T-cell (primary cell): Measurements from ENCODE around the gene KCNA3. TPM values are rescaled to one million over a fixed set of nuclear protein-coding genes. Genes with fewer than 3 reads are reported as not detected.

ENCODE experiments used
- ATAC-seq, 4 experiments: fragments of 200-7000 bp in 3 of 4; fragments of 150-1000 bp in 1 of 4; cut with Tn5 transposase; replicated peaks in 1 of 4; 1 replicate in 3 of 4; 2 replicates in 1 of 4; pipeline ENCODE4 v1.10.0; 2021; ENCODE audit warnings: moderate library complexity in 3 of 4, mild to moderate bottlenecking in 2 of 4, moderate number of reproducible peaks in 1 of 4
- CTCF ChIA-PET, 2 donors: fragments of 300-600 bp; sonication (Branson Sonifier 250); formaldehyde crosslinking; loops; one replicate each; lab custom pipeline; 2022; ENCODE audit warnings: antibody characterized with exemption in 2 of 2; lab: Charles Lee
- POLR2A ChIA-PET, 2 donors: fragments of 300-600 bp; sonication (Branson Sonifier 250); formaldehyde crosslinking; loops; one replicate each; lab custom pipeline; 2022; ENCODE audit warnings: antibody characterized with exemption in 2 of 2; lab: Charles Lee
- DNase-seq, 35 experiments: peaks; one replicate each; pipeline versions ENCODE4 v3.0.0 to v3.0.0-alpha.2; 2013 to 2023
- H3K27ac ChIP-seq: one replicate; pipeline ENCODE4 v1.5.1; 2013; ENCODE audit warnings: low read length
- H3K27me3 ChIP-seq, 2 experiments: replicated peaks in 1 of 2; 1 replicate in 1 of 2; 2 replicates in 1 of 2; pipeline versions ENCODE4 v1.6.1 to v1.7.0; 2013; ENCODE audit warnings: low read length in 1 of 2, mixed read lengths in 1 of 2; ENCODE audit not compliant: control insufficient read depth in 2 of 2, insufficient read depth in 2 of 2; ENCODE audit errors: extremely low read depth in 1 of 2
- H3K36me3 ChIP-seq, 2 donors: 1 replicate in 1 of 2; 2 replicates in 1 of 2; pipeline versions ENCODE4 v1.6.1 to v1.7.0; 2013; ENCODE audit warnings: low read length in 1 of 2; ENCODE audit not compliant: control insufficient read depth in 2 of 2, insufficient read depth in 1 of 2; ENCODE audit errors: extremely low read depth in 1 of 2
- H3K4me1 ChIP-seq, 2 experiments: 1 replicate in 1 of 2; 2 replicates in 1 of 2; pipeline versions ENCODE4 v1.6.1 to v1.7.0; 2013; ENCODE audit warnings: low read length in 2 of 2, mixed read lengths in 1 of 2; ENCODE audit not compliant: insufficient read depth in 2 of 2, control insufficient read depth in 1 of 2; ENCODE audit errors: extremely low read depth in 1 of 2
- H3K4me3 ChIP-seq, 2 donors: 1 replicate in 1 of 2; 2 replicates in 1 of 2; pipeline versions ENCODE4 v1.5.1 to v1.7.0; 2013; ENCODE audit warnings: mild to moderate bottlenecking in 2 of 2, low read length in 1 of 2, moderate library complexity in 1 of 2; ENCODE audit not compliant: control insufficient read depth in 1 of 2; ENCODE audit errors: extremely low read depth in 1 of 2
- H3K9me3 ChIP-seq: 2 replicates; pipeline ENCODE4 v1.7.0; 2013
- H3K27ac Mint-ChIP-seq, 2 donors: one replicate each; pipeline ENCODE4 v1.8.0; 2020 to 2021; ENCODE audit warnings: mild to moderate bottlenecking in 2 of 2, mixed read lengths in 2 of 2
- H3K27me3 Mint-ChIP-seq, 2 donors: one replicate each; pipeline ENCODE4 v1.8.0; 2021 to 2022; ENCODE audit warnings: mixed read lengths in 2 of 2
- H3K36me3 Mint-ChIP-seq: one replicate; pipeline ENCODE4 v1.8.0; 2021; ENCODE audit warnings: mixed read lengths
- H3K4me1 Mint-ChIP-seq, 3 donors: one replicate each; pipeline ENCODE4 v1.8.0; 2020 to 2022; ENCODE audit warnings: mixed read lengths in 3 of 3, mild to moderate bottlenecking in 1 of 3
- H3K4me3 Mint-ChIP-seq, 3 donors: one replicate each; pipeline ENCODE4 v1.8.0; 2020 to 2022; ENCODE audit warnings: mild to moderate bottlenecking in 3 of 3, mixed read lengths in 3 of 3, moderate library complexity in 3 of 3
- H3K9me3 Mint-ChIP-seq, 3 donors: one replicate each; pipeline ENCODE4 v1.8.0; 2020 to 2022; ENCODE audit warnings: mixed read lengths in 3 of 3
- WGBS: methylation state at CpG from one replicate; pipeline ENCODE4 v1.1.5; 2013; ENCODE audit warnings: missing lambda C conversion rate; ENCODE audit not compliant: insufficient coverage; 5-methylcytosine and 5-hydroxymethylcytosine counted together
- total RNA-seq, 35 experiments: library from RNA in 6 of 35; stranded (reverse) in 6 of 35; fragments of 120-200 nt in 1 of 35; gene quantifications; one replicate each; pipeline versions ENCODE4 v1.2.1 to v1.2.4 and lab custom pipeline; 2013 to 2026

The KCNA3 gene
- total RNA-seq, 5 donors from 2014 or later (not counting 1 experiment from before 2014, with no cell fraction given), result 101 to 125 (median 110) TPM

- Mint-ChIP-seq H3K36me3 (no peaks in the 10 kb centered on the region), H3K4me1 (peaks cover 72 to 80% (median 78%) of the 10 kb centered on the region in 3 donors), H3K9me3 (peaks cover under 1 to 14% (median 8%) of the 10 kb centered on the region in 3 donors), H3K4me3 (peak overlapping the region; percentile 13 to 68 (median 29)), H3K27me3 (no peaks in the 10 kb centered on the region), H3K27ac (no peak overlapping the region)
- peak in 17 of 35 experiments; percentile 15 to 59 (median 30) for DNase-seq
- 89% methylated on average over 1 of the region's 4 CpGs for WGBS
- Histone ChIP-seq H3K4me3 (peak overlapping the region in 1 of 2 donors; percentile 25), H3K27me3 (no peaks in the 10 kb centered on the region), H3K9me3 (no peaks in the 10 kb centered on the region), H3K36me3 (no peaks in the 10 kb centered on the region), H3K27ac (peak overlapping the region; percentile 88), H3K4me1 (peaks cover 49 to 96% of the 10 kb centered on the region in 2 experiments)
- ChIA-PET CTCF (interaction anchor here (1.0 to 2.5 kb wide), 8 partner anchors 10 to 151 kb away, joined by 3 to 11 read pairs (median 3); no protein-coding TSS in a partner anchor), POLR2A (interaction anchor here in 1 of 2 donors (1.3 kb wide), 1 partner anchor 13 kb away, joined by 3 read pairs; no protein-coding TSS in a partner anchor)
- peak; percentile 33 to 39 (median 37) for ATAC-seq
Measured at GRCh38 chr1:110636149-110636935, 38.4 kb downstream of the KCNA3 start.

DNA sequence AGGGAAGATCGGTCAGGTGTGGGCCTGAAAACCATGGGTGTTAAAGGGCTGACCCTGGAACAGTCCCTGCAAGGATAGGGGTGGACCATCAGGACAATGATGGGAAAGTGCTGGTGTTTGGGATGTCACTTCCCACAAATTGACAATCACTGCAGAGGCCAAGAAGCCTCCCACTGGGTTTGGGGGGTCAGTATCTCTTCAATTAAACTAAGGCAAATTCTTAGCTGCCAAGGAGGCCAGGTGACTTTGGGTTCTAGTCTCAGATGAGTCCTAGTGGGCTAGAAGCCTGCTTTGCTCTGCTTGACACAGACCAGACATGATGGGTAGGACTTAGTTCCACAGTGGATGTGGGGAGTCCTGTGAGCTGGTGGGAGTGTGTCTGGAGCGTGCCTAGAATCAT lies 39.3 kb downstream of the KCNA3 start:
- no peak overlapping the region for H3K4me3 ChIP-seq
- no peak for ATAC-seq
- H3K9me3 Mint-ChIP-seq, result peaks cover 0 to 12% (median 6%) of the 10 kb centered on the region in 3 donors
- H3K4me3 Mint-ChIP-seq, result peak overlapping the region; percentile 49 to 68 (median 53)
- DNase-seq, result no peak
- 56% methylated on average over 2 of the region's 2 CpGs for WGBS
- H3K36me3 ChIP-seq, result no peaks in the 10 kb centered on the region
- no peaks in the 10 kb centered on the region for H3K27me3 ChIP-seq
- H3K27ac Mint-ChIP-seq, result no peak overlapping the region
- H3K27me3 Mint-ChIP-seq, result no peaks in the 10 kb centered on the region
- no peaks in the 10 kb centered on the region for H3K36me3 Mint-ChIP-seq
- ChIA-PET POLR2A (interaction anchor here (0.6 to 1.3 kb wide), 5 partner anchors 9 to 98 kb away, joined by 3 read pairs; no protein-coding TSS in a partner anchor), CTCF (interaction anchor here (1.0 to 2.5 kb wide), 7 partner anchors 9 to 152 kb away, joined by 3 to 11 read pairs (median 5); no protein-coding TSS in a partner anchor)
- peak overlapping the region; percentile 88 for H3K27ac ChIP-seq
- peaks cover 55 to 97% of the 10 kb centered on the region in 2 experiments for H3K4me1 ChIP-seq
- H3K9me3 ChIP-seq, result no peaks in the 10 kb centered on the region
- peaks cover 67 to 76% (median 75%) of the 10 kb centered on the region in 3 donors for H3K4me1 Mint-ChIP-seq

DNA sequence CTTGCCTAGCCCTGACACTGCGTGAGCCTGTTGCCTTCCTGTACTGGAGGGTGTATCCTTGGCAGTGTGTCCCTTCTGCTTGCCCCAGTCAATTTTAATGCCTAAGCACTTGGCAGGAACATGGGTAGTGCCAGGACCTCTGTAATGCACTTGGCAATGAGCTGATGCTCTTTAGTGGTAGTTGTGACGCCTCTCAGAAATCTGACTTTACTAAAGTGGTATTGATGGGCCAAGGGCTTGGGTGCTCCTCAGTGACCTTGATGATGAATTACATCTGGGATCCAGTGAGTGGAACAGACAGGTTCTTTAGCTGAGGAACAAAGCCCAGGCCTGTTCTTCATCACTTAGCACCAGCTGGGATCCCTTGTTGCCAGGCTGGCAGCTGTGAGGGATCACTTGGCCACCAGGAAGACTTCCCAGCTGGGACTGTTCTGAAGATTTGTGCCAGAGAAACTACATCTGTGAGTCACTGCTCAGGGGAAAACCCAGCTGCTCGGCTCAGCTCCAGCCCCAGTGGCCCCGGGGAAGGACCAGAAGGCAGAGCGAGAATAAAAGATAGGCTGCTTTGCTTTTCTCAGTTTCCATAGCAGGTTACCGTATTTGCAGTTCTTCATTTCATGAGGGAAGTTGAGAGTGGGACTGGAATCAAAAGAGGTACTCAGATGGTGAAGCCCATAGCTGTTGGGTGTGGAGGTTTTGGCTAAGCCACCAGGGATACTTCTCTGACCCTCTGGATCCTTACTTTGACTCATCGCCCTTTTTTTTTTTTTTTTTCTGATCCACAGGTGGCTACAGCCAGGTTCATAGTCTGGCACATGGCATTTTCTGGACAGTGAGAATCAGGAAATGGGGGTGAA lies 40.1 kb downstream of the KCNA3 start:
- H3K4me3 Mint-ChIP-seq, result peak overlapping the region; percentile 49 to 68 (median 53)
- no peaks in the 10 kb centered on the region for H3K36me3 Mint-ChIP-seq
- no peaks in the 10 kb centered on the region for H3K27me3 Mint-ChIP-seq
- Histone ChIP-seq H3K9me3 (no peaks in the 10 kb centered on the region), H3K27me3 (no peaks in the 10 kb centered on the region), H3K27ac (peak overlapping the region; percentile 88), H3K4me1 (peaks cover 55 to 93% of the 10 kb centered on the region in 2 experiments), H3K36me3 (no peaks in the 10 kb centered on the region), H3K4me3 (no peak overlapping the region)
- ChIA-PET CTCF (interaction anchor here (0.5 to 2.5 kb wide), 6 partner anchors 10 to 153 kb away, joined by 3 to 11 read pairs (median 4); no protein-coding TSS in a partner anchor), POLR2A (interaction anchor here (0.6 to 1.2 kb wide), 9 partner anchors 10 to 644 kb away, joined by 3 to 7 read pairs (median 3); no protein-coding TSS in a partner anchor)
- WGBS, result 38% methylated on average over 3 of the region's 7 CpGs
- H3K4me1 Mint-ChIP-seq, result peaks cover 61 to 69% (median 68%) of the 10 kb centered on the region in 3 donors
- peaks cover 0 to 4% (median 0%) of the 10 kb centered on the region in 3 donors for H3K9me3 Mint-ChIP-seq
- ATAC-seq, result peak; percentile 12 to 28 (median 22)
- DNase-seq, result peak in 32 of 35 experiments; percentile 23 to 78 (median 44)
- no peak overlapping the region for H3K27ac Mint-ChIP-seq

- POLR2A ChIA-PET, result interaction anchor here (0.6 to 1.0 kb wide), 3 partner anchors 18 to 310 kb away, joined by 3 to 7 read pairs (median 3); no protein-coding TSS in a partner anchor
Measured at GRCh38 chr1:110634086-110634454, 40.7 kb downstream of the KCNA3 start.

DNA sequence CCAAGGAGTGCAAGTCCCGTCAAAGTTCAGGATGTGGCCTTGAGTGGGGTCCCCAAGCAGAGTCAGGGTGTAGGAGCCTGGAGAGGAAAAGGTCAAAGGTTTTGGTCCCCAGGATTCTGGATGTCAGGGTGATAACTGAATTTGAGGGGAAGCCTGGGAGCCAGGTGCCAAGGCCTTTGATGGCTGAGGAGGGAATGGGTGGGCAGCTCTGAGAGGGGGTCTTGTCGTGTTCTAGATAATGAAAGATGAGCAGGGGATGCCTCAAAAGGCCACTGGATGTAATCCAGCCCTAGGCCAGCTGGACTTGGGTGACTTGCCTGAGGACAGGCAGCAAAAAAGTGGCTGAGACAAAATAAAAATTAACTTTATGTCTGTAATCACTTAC lies 41.1 kb downstream of the KCNA3 start:
- H3K27me3 Mint-ChIP-seq, result no peaks in the 10 kb centered on the region
- no peaks in the 10 kb centered on the region for H3K27me3 ChIP-seq
- H3K36me3 ChIP-seq, result no peaks in the 10 kb centered on the region
- 92% methylated on average over 2 of the region's 2 CpGs for WGBS
- H3K4me3 ChIP-seq, result no peak overlapping the region
- H3K4me1 Mint-ChIP-seq, result peaks cover 55 to 65% (median 62%) of the 10 kb centered on the region in 3 donors
- peak overlapping the region in 1 of 3 donors; percentile 68 for H3K4me3 Mint-ChIP-seq
- POLR2A ChIA-PET, result interaction anchor here in 1 of 2 donors (0.6 kb wide), 1 partner anchor 23 kb away, joined by 3 read pairs; no protein-coding TSS in a partner anchor
- no peaks in the 10 kb centered on the region for H3K9me3 ChIP-seq
- H3K4me1 ChIP-seq, result peaks cover 51 to 85% of the 10 kb centered on the region in 2 experiments
- H3K27ac Mint-ChIP-seq, result no peak overlapping the region
- DNase-seq (no peak), ATAC-seq (no peak)
- no peaks in the 10 kb centered on the region for H3K36me3 Mint-ChIP-seq
- no peaks in the 10 kb centered on the region for H3K9me3 Mint-ChIP-seq
- CTCF ChIA-PET, result interaction anchor here in 1 of 2 donors (1.3 kb wide), 1 partner anchor 132 kb away, joined by 4 read pairs; no protein-coding TSS in a partner anchor
- peak overlapping the region; percentile 88 for H3K27ac ChIP-seq

More at GRCh38 chr1:110634086-110634454, 40.7 kb downstream of the KCNA3 start:
- Histone ChIP-seq H3K27me3 (no peaks in the 10 kb centered on the region), H3K36me3 (no peaks in the 10 kb centered on the region), H3K4me3 (no peak overlapping the region), H3K27ac (peak overlapping the region; percentile 88), H3K4me1 (peaks cover 53 to 89% of the 10 kb centered on the region in 2 experiments), H3K9me3 (no peaks in the 10 kb centered on the region)
- WGBS, result no CpG with 5 or more reads among the region's 1 CpG
- CTCF ChIA-PET, result interaction anchor here (0.5 to 1.3 kb wide), 2 partner anchors 27 to 132 kb away, joined by 3 to 4 read pairs; no protein-coding TSS in a partner anchor
- DNase-seq (no peak), ATAC-seq (no peak)
- Mint-ChIP-seq H3K9me3 (no peaks in the 10 kb centered on the region), H3K4me3 (peak overlapping the region in 2 of 3 donors; percentile 53 to 68), H3K27ac (no peak overlapping the region), H3K36me3 (no peaks in the 10 kb centered on the region), H3K27me3 (no peaks in the 10 kb centered on the region), H3K4me1 (peaks cover 59 to 67% (median 66%) of the 10 kb centered on the region in 3 donors)
